ENCODE measurements around the gene RNF115. TPM values are rescaled to one million over a fixed set of nuclear protein-coding genes. Genes with fewer than 3 reads are reported as not detected.
"Not testable (repeated sequence)": the region's sequence is repeated elsewhere in the genome, so short reads cannot be mapped to it uniquely, and the experiment has no call there.

The RNF115 gene
- total and polyA plus RNA-seq, 9 donors = 7.8 to 27.9 (median 12.2) TPM

DNA sequence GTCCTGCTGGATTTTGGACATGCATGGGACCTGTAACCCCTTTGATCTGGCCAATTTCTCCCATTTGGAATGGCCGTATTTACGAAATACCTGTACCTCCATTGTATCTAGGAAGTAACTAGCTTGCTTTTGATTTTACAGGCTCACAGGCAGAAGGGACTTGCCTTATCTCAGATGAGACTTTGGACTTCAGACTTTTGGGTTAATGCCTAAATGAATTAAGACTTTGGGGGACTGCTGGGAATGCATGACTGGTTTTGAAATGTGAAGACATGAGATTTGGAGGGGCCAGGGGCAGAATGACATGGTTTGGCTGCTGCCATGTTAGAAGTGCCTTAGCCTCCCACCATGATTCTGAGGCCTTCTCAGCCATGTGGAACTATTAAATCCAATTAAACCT is 61.9 kb downstream of the RNF115 start:
- H3K27ac ChIP-seq; DNase-seq; H3K36me3 ChIP-seq; H3K4me3 ChIP-seq; H3K4me1 ChIP-seq (ENCODE audit: insufficient read depth); H3K27me3 ChIP-seq; intact Hi-C loops (cut with DNase I); H3K9me3 ChIP-seq: not testable (repeated sequence)
- 98% methylated on average over 2 of the region's 2 CpGs for WGBS, 3 donors

- H3K36me3 ChIP-seq; H3K9me3 ChIP-seq; intact Hi-C loops (cut with DNase I); H3K27me3 ChIP-seq; H3K27ac ChIP-seq; H3K4me1 ChIP-seq (ENCODE audit: insufficient read depth); DNase-seq; H3K4me3 ChIP-seq: not testable (repeated sequence)
- 95 to 98% (median 97%) methylated on average over 11 of the region's 11 CpGs for WGBS, 3 donors
These were observed 62.4 kb downstream of the RNF115 start for GRCh38 chr1:145761498-145761897.

DNA sequence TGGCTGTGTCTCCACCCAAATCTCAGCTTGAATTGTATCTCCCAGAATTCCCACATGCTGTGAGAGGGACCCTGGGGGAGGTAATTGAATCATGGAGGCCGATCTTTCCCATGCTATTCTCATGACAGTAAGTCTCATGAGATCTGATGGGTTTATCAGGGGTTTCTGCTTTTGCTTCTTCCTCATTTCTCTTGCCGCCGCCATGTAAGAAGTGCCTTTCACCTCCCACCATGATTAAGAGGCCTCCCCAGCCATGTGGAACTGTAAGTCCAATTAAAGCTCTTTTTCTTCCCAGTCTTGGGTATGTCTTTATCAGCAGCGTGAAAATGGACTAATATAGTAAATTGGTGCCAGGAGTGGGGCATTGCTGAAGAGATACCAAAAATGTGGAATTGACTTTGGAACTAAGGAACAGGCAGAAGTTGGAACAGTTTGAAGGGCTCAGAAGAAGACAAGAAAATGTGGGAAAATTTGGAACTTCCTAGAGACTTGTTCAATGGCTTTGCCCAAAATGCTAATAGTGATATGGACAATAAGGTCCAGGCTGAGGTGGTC is 63.4 kb downstream of the RNF115 start:
- H3K27ac ChIP-seq; H3K27me3 ChIP-seq; intact Hi-C loops (cut with DNase I); H3K36me3 ChIP-seq; H3K4me3 ChIP-seq; DNase-seq; H3K4me1 ChIP-seq (ENCODE audit: insufficient read depth); H3K9me3 ChIP-seq: not testable (repeated sequence)
- WGBS, 3 donors = 94 to 100% (median 97%) methylated on average over 4 of the region's 4 CpGs

DNA sequence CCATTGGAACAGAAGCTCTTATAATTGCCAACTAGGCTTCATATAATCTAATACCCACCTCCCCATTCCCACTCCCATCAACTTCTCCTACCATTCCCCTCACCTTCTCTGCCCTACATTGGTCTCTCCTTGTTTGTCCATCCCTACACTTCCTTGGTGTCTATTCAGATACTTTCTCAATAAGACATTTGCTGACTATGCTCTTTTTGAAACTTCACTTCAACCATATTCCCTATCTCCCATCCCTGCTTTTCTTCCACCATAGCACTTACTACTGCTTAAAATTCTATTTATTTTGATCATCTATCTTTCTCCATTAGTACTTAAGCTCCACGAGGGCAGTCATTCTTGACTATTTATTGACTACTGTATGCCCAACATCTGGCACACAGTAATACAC is 64.2 kb downstream of the RNF115 start:
- Histone ChIP-seq H3K4me3 (no peak overlapping the region), H3K27ac (no peak overlapping the region), H3K27me3 (no peaks in the 10 kb centered on the region), H3K36me3 (no peaks in the 10 kb centered on the region), H3K9me3 (no peaks in the 10 kb centered on the region), H3K4me1 (ENCODE audit: insufficient read depth) (no peaks in the 10 kb centered on the region)
- TF ChIP-seq POLR2A (IDR thresholded peaks at IDR 0.05) (no peak), EP300 (IDR thresholded peaks at IDR 0.05) (no peak), CTCF (IDR thresholded peaks at IDR 0.05) (no peak)
- 90 to 97% (median 91%) methylated on average over 1 of the region's 1 CpG for WGBS, 3 donors
- no peak for DNase-seq
- intact Hi-C loops (cut with DNase I) = no loop called here

- no peaks in the 10 kb centered on the region for H3K9me3 ChIP-seq
- no peaks in the 10 kb centered on the region for H3K4me1 ChIP-seq (ENCODE audit: insufficient read depth)
- no peaks in the 10 kb centered on the region for H3K36me3 ChIP-seq
- DNase-seq = no peak
- no peaks in the 10 kb centered on the region for H3K27me3 ChIP-seq
- 79 to 91% (median 81%) methylated on average over 1 of the region's 1 CpG for WGBS, 3 donors
- no peak overlapping the region for H3K27ac ChIP-seq
- TF ChIP-seq POLR2A (IDR thresholded peaks at IDR 0.05) (no peak), EP300 (IDR thresholded peaks at IDR 0.05) (no peak), CTCF (IDR thresholded peaks at IDR 0.05) (no peak)
- H3K4me3 ChIP-seq = no peak overlapping the region
- intact Hi-C loops (cut with DNase I) = no loop called here
These were observed 65.3 kb downstream of the RNF115 start for GRCh38 chr1:145758575-145758974.

GRCh38 chr1:145758116-145758515 is 65.8 kb downstream of the RNF115 start:
- H3K36me3 ChIP-seq = no peaks in the 10 kb centered on the region
- intact Hi-C loops (cut with DNase I) = no loop called here

More at GRCh38 chr1:145758116-145758515, 65.8 kb downstream of the RNF115 start:
- WGBS, 3 donors = 91 to 97% (median 96%) methylated on average over 1 of the region's 1 CpG
- TF ChIP-seq EP300 (IDR thresholded peaks at IDR 0.05) (no peak), POLR2A (IDR thresholded peaks at IDR 0.05) (no peak)
- no peak for DNase-seq
- Histone ChIP-seq H3K27me3 (no peaks in the 10 kb centered on the region), H3K4me3 (no peak overlapping the region), H3K9me3 (no peaks in the 10 kb centered on the region), H3K27ac (no peak overlapping the region), H3K4me1 (ENCODE audit: insufficient read depth) (no peaks in the 10 kb centered on the region)

Measured in ovary (tissue), 9 donors.